Ovary (tissue), 9 donors: ENCODE results near the gene AGBL4. TPM values are rescaled to one million over a fixed set of nuclear protein-coding genes. Genes with fewer than 3 reads are reported as not detected.

Experiments used
- DNase-seq, 5 donors: peaks; one replicate each; pipeline ENCODE4 v3.0.0-alpha.2; 2019 to 2020
- H3K27ac ChIP-seq, 2 donors: fragments of 200-600 bp; one replicate each; pipeline versions ENCODE4 v1.5.1 to v1.8.0; 2019 to 2022
- H3K27me3 ChIP-seq: fragments of 200-600 bp; one replicate; pipeline ENCODE4 v1.8.0; 2022
- H3K36me3 ChIP-seq: fragments of 200-600 bp; sonication (generic); one replicate; pipeline ENCODE4 v1.5.1; 2019
- H3K4me1 ChIP-seq: one replicate; pipeline ENCODE4 v1.8.1; 2013; ENCODE audit warnings: mild to moderate bottlenecking, moderate library complexity; ENCODE audit not compliant: insufficient read depth
- H3K4me3 ChIP-seq: fragments of 200-600 bp; sonication (generic); one replicate; pipeline ENCODE4 v1.5.1; 2017
- H3K9me3 ChIP-seq, 2 donors: fragments of 200-600 bp in 1 of 2; sonication (generic) in 1 of 2; one replicate each; pipeline versions ENCODE4 v1.5.1 to v1.8.1; 2013 to 2019; ENCODE audit warnings: mild to moderate bottlenecking in 1 of 2, moderate library complexity in 1 of 2
- CTCF ChIP-seq, 3 donors: fragments of 450-650 bp in 2 of 3; fragments of 200-600 bp in 1 of 3; IDR thresholded peaks; one replicate each; pipeline versions ENCODE4 v1.5.1 to v1.8.0; 2016 to 2022; ENCODE audit warnings: antibody characterized with exemption in 3 of 3, mild to moderate bottlenecking in 1 of 3
- EP300 ChIP-seq: sonication (generic); formaldehyde crosslinking; IDR thresholded peaks from one replicate; pipeline ENCODE4 v1.6.1; 2017; ENCODE audit warnings: antibody characterized with exemption
- POLR2A ChIP-seq: fragments of 450-650 bp; IDR thresholded peaks from one replicate; pipeline ENCODE4 v1.6.1; 2017; ENCODE audit warnings: antibody characterized with exemption, mild to moderate bottlenecking, moderate library complexity
- WGBS, 3 donors: extraction: QIAGEN DNeasy Blood & Tissue Kit in 1 of 3; methylation state at CpG; one replicate each; pipeline versions ENCODE4 v1.1.5 to v1.1.7; 2013 to 2017; 5-methylcytosine and 5-hydroxymethylcytosine counted together
- intact Hi-C, 4 donors: fragments of 100-400 bp; cut with DNase I; formaldehyde crosslinking; loops; one replicate each; pipeline versions ENCODE4 v1.11.0 to v1.15.1; 2022 to 2023
- polyA plus RNA-seq, 2 donors: library from polyadenylated mRNA; stranded (reverse); fragments of 200-250 nt in 1 of 2; fragments of 350-450 nt in 1 of 2; fragmentation: Illumina TruSeq in 1 of 2; extraction: RNeasy Lipid Tissue Mini Kit (QIAGEN cat#74804) in 1 of 2; gene quantifications; one replicate each; pipeline ENCODE4 v1.2.3, GENCODE V29; 2013 to 2014
- total RNA-seq, 7 donors: library from RNA; depleted of rRNA in 2 of 7; stranded (reverse); fragments of >200 nt in 2 of 7; fragmentation: NEBNext Ultra II Directional in 3 of 7; extraction: Animal tissue kit (Norgen Biotek cat#: 25700) in 3 of 7; gene quantifications; one replicate each; pipeline versions ENCODE4 v1.1.0 to v1.2.4, GENCODE V29; 2016 to 2023
- donor health status: DM: no; HTN: no; CAD: no; lungs with moderate emphysema.
- donor health status: DM: no; HTN: no; CAD: no.
- donor health status: Bipolar disorder and iron deficiency.
- donor health status: DM: yes; HTN: yes; CAD: no.
- donor health status: DM: no; HTN: no; CAD: no.
- donor health status: DM: yes; HTN: yes; CAD: no.

AGBL4 gene
- total and polyA plus RNA-seq, 9 donors, result 0.15 to 6.2 (median 0.64) TPM

- intact Hi-C loops, result no loop called here
- 81 to 90% (median 83%) methylated on average over 1 of the region's 1 CpG for WGBS, 3 donors
- Histone ChIP-seq H3K27me3 (no peaks in the 10 kb centered on the region), H3K36me3 (no peaks in the 10 kb centered on the region), H3K4me3 (no peak overlapping the region), H3K27ac (no peak overlapping the region), H3K4me1 (no peaks in the 10 kb centered on the region), H3K9me3 (no peaks in the 10 kb centered on the region)
- no peak for TF ChIP-seq POLR2A
- TF ChIP-seq CTCF (IDR thresholded peaks at IDR 0.05), result no peak
- TF ChIP-seq EP300, result no peak
- no peak for DNase-seq
These were observed 911.8 kb downstream of the AGBL4 start for GRCh38 chr1:49111931-49112330.

GRCh38 chr1:49106445-49106844 is 917.3 kb downstream of the AGBL4 start:
- no peaks in the 10 kb centered on the region for H3K9me3 ChIP-seq
- H3K36me3 ChIP-seq, result no peaks in the 10 kb centered on the region
- intact Hi-C loops, result no loop called here
- no peak overlapping the region for H3K27ac ChIP-seq
- TF ChIP-seq EP300 (no peak), POLR2A (no peak), CTCF (IDR thresholded peaks at IDR 0.05) (no peak)
- H3K27me3 ChIP-seq, result no peaks in the 10 kb centered on the region
- DNase-seq, result no peak
- no peak overlapping the region for H3K4me3 ChIP-seq
- H3K4me1 ChIP-seq, result no peaks in the 10 kb centered on the region

GRCh38 chr1:49104575-49104974 is 919.2 kb downstream of the AGBL4 start:
- no peak for TF ChIP-seq CTCF (IDR thresholded peaks at IDR 0.05)
- no peak for TF ChIP-seq EP300
- TF ChIP-seq POLR2A, result no peak
- no peaks in the 10 kb centered on the region for H3K27me3 ChIP-seq
- 37 to 56% (median 49%) methylated on average over 3 of the region's 3 CpGs for WGBS, 3 donors
- H3K9me3 ChIP-seq, result no peaks in the 10 kb centered on the region
- DNase-seq, result no peak
- H3K27ac ChIP-seq, result no peak overlapping the region
- H3K4me3 ChIP-seq, result no peak overlapping the region
- no peaks in the 10 kb centered on the region for H3K36me3 ChIP-seq
- H3K4me1 ChIP-seq, result no peaks in the 10 kb centered on the region
- intact Hi-C loops, result no loop called here

GRCh38 chr1:49102752-49103151 is 921.0 kb downstream of the AGBL4 start:
- intact Hi-C loops, result no loop called here
- TF ChIP-seq POLR2A, result no peak

DNA sequence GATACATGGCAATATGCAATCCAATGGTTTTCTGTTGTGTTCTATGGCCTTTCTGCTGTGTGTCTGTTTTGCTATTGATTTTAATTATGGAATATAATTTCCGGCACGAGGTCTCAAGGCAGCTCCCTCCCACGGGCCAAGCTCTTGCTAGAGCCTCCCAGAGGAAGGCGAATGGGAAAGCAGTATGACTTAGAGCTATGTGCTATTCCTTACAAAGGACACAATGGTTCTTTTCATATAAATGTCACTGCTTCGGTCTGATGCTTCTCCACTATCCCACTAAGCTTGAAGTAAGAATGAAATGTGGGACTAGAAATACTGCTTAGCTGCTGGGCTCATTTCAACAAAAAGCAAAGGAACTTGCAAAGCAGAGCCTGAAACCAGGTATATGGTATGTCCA is 924.9 kb downstream of the AGBL4 start:
- Histone ChIP-seq H3K27me3 (no peaks in the 10 kb centered on the region), H3K27ac (no peak overlapping the region), H3K4me3 (no peak overlapping the region), H3K4me1 (no peaks in the 10 kb centered on the region), H3K36me3 (no peaks in the 10 kb centered on the region), H3K9me3 (no peaks in the 10 kb centered on the region)
- WGBS, 3 donors, result 67 to 79% (median 78%) methylated on average over 5 of the region's 5 CpGs
- DNase-seq, result no peak
- intact Hi-C loops, result no loop called here
- no peak for TF ChIP-seq EP300
- TF ChIP-seq CTCF (IDR thresholded peaks at IDR 0.05), result no peak
- TF ChIP-seq POLR2A, result no peak

More at GRCh38 chr1:49102752-49103151, 921.0 kb downstream of the AGBL4 start:
- Histone ChIP-seq H3K27me3 (no peaks in the 10 kb centered on the region), H3K36me3 (no peaks in the 10 kb centered on the region), H3K9me3 (no peaks in the 10 kb centered on the region), H3K27ac (no peak overlapping the region), H3K4me1 (no peaks in the 10 kb centered on the region), H3K4me3 (no peak overlapping the region)
- no peak for DNase-seq
